NT2/D1 (cell line): Measurements from ENCODE around the gene RNF151.
A peak's percentile ranks its signal among the peaks of the same experiment; 100 is the strongest.
"Not testable (repeated sequence)": the region's sequence is repeated elsewhere in the genome, so short reads cannot be mapped to it uniquely, and the experiment has no call there.

Experiments used
- DNase-seq: peaks from one replicate; pipeline ENCODE4 v3.0.0-alpha.2; 2011; ENCODE audit warnings: low read depth, low spot score
- H3K27me3 ChIP-seq: 2 replicates; pipeline ENCODE4 v1.6.0; 2011; ENCODE audit warnings: mild to moderate bottlenecking; ENCODE audit not compliant: insufficient read length, insufficient read depth
- H3K36me3 ChIP-seq: 2 replicates; pipeline ENCODE4 v1.6.1; 2011; ENCODE audit warnings: mild to moderate bottlenecking, low read length, mixed read lengths; ENCODE audit not compliant: insufficient read depth, insufficient read length
- H3K4me1 ChIP-seq: 2 replicates; pipeline ENCODE4 v1.5.1; 2011; ENCODE audit not compliant: insufficient read depth, insufficient read length
- H3K4me3 ChIP-seq: 2 replicates; pipeline ENCODE4 v1.5.1; 2011; ENCODE audit warnings: low read depth; ENCODE audit not compliant: insufficient read length
- H3K9ac ChIP-seq: 2 replicates; pipeline ENCODE4 v1.6.0; 2011; ENCODE audit warnings: low read depth; ENCODE audit not compliant: insufficient read length
- H3K9me3 ChIP-seq: 2 replicates; pipeline ENCODE4 v1.5.1; 2011; ENCODE audit warnings: mild to moderate bottlenecking, low read length; ENCODE audit not compliant: insufficient read depth
- SUZ12 ChIP-seq: IDR thresholded peaks from 2 replicates; pipeline ENCODE4 v1.6.1; 2011; ENCODE audit not compliant: insufficient read length, insufficient read depth; ENCODE audit errors: extremely low read depth
- YY1 ChIP-seq: IDR thresholded peaks from 2 replicates; pipeline ENCODE4 v1.6.1; 2011; ENCODE audit not compliant: insufficient read length, insufficient read depth
- ZNF274 ChIP-seq: IDR thresholded peaks from 2 replicates; pipeline ENCODE4 v1.6.1; 2011; ENCODE audit warnings: mild to moderate bottlenecking, low read depth, low read length

The RNF151 gene

GRCh38 chr16:1958715-1959268, 7.9 kb upstream of the RNF151 start:
- TF ChIP-seq SUZ12, result no peak
- no peak for TF ChIP-seq YY1
- TF ChIP-seq ZNF274, result no peak
- peaks cover 5% of the 10 kb centered on the region; the same call in 1 of the 2 replicates for H3K9me3 ChIP-seq
- DNase-seq, result no peak
- peak overlapping the region; percentile 79 for H3K9ac ChIP-seq
- H3K36me3 ChIP-seq, result peaks cover 26% of the 10 kb centered on the region
- peaks cover 8% of the 10 kb centered on the region for H3K4me1 ChIP-seq
- H3K27me3 ChIP-seq, result no peaks in the 10 kb centered on the region
- H3K4me3 ChIP-seq, result peak overlapping the region; percentile 99

GRCh38 chr16:1959269-1960039, 7.2 kb upstream of the RNF151 start, which contains the start of gene NDUFB10:
Gene NDUFB10 (plus strand): TSS chr16:1959538. CDS start chr16:1959625, 87 bp downstream.
- TF ChIP-seq SUZ12 (no peak), YY1 (peak; percentile 7), ZNF274 (no peak)
- Histone ChIP-seq H3K9me3 (peaks cover 5% of the 10 kb centered on the region; the same call in 1 of the 2 replicates), H3K4me1 (peaks cover 8% of the 10 kb centered on the region), H3K27me3 (no peaks in the 10 kb centered on the region), H3K4me3 (peak within 1 kb of the TSS; percentile 99), H3K36me3 (peaks cover 32% of the 10 kb centered on the region), H3K9ac (peak within 1 kb of the TSS; percentile 100)
- peak; percentile 89 for DNase-seq

- peak overlapping the region; percentile 99 for H3K4me3 ChIP-seq
- TF ChIP-seq SUZ12 (no peak), YY1 (no peak), ZNF274 (no peak)
- DNase-seq, result peak; percentile 60
- no peaks in the 10 kb centered on the region for H3K27me3 ChIP-seq
- H3K9me3 ChIP-seq, result peaks cover 5% of the 10 kb centered on the region; the same call in 1 of the 2 replicates
- peaks cover 43% of the 10 kb centered on the region for H3K36me3 ChIP-seq
- H3K9ac ChIP-seq, result peak overlapping the region; percentile 100
- H3K4me1 ChIP-seq, result peaks cover 4% of the 10 kb centered on the region
Measured at GRCh38 chr16:1960665-1961630, 5.7 kb upstream of the RNF151 start.

- Histone ChIP-seq H3K4me1 (peaks cover 4% of the 10 kb centered on the region), H3K36me3 (peaks cover 50% of the 10 kb centered on the region), H3K4me3 (no peak overlapping the region), H3K27me3 (no peaks in the 10 kb centered on the region), H3K9me3 (peaks cover 5% of the 10 kb centered on the region; the same call in 1 of the 2 replicates), H3K9ac (peak overlapping the region; percentile 57)
- TF ChIP-seq YY1 (no peak), SUZ12 (no peak), ZNF274 (no peak)
- no peak for DNase-seq
Measured at GRCh38 chr16:1961651-1962067, 5.0 kb upstream of the RNF151 start.

DNA sequence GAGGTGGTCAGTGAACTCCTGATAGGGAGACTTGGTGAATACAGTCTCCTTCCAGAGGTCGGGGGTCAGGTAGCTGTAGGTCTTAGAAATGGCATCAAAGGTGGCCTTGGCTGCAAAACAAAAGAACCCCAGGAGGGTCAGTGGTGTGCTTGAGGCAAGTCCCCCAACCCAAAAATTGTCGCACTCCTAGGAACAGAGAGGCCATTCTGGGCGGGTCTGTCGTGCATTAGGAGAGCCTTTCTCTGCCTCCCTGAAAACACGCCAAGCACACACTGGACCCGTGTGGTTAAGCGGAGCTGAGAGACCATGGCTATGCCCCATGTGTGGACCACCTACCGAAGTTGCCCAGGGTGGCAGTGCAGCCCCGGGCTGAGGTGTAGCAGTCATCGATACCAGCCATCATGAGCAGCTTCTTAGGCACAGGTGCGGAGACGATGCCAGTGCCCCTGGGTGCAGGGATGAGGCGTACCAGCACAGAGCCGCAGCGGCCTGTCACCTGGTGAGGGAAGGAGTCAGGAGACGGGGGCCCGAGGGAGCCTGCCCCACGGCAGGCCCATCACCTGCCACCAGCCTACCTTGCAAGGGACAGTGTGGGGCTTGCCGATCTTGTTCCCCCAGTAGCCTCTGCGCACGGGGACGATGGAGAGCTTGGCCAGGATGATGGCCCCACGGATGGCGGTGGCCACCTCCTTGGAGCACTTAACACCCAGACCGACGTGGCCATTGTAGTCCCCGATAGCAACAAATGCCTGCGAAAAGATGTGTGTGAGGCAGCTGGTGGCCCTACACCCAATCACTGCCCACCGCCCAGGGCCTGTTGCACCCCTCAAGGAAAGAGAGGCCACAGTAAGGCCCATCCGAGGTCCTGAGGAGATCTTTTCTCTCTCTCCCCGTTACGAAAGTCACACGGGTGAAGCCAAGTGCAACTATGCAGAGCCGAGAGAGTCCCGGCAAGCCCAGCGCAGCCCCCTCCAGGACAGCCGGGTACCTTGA, 4.2 kb upstream of the RNF151 start:
- not testable (repeated sequence) for H3K4me1 ChIP-seq, DNase-seq, H3K27me3 ChIP-seq, H3K9me3 ChIP-seq
- Histone ChIP-seq H3K36me3 (peaks cover 58% of the 10 kb centered on the region), H3K4me3 (peak overlapping the region; percentile 90), H3K9ac (peak overlapping the region; percentile 98)

GRCh38 chr16:1963806-1964505, 2.7 kb upstream of the RNF151 start:
- H3K27me3 ChIP-seq, result no peaks in the 10 kb centered on the region
- peak overlapping the region; percentile 98 for H3K9ac ChIP-seq
- H3K4me1 ChIP-seq, result peaks cover 4% of the 10 kb centered on the region
- no peaks in the 10 kb centered on the region for H3K9me3 ChIP-seq
- TF ChIP-seq ZNF274 (no peak), YY1 (no peak), SUZ12 (no peak)
- peak overlapping the region; percentile 90 for H3K4me3 ChIP-seq
- no peak for DNase-seq
- H3K36me3 ChIP-seq, result peaks cover 62% of the 10 kb centered on the region
